K562 (cell line): ENCODE data around the gene ADARB2. TPM values are rescaled to one million over a fixed set of nuclear protein-coding genes. Genes with fewer than 3 reads are reported as not detected.

Experiments
- ATAC-seq: fragments of 200-7000 bp; cut with Tn5 transposase; 3 replicates; pipeline ENCODE4 v1.9.1; 2020; ENCODE audit warnings: moderate library complexity
- BruUV-seq: library from RNA; stranded (reverse); fragments of 400-500 nt; replicated peaks from 2 replicates; lab custom pipeline; 2021; lab: Mats Ljungman, UMichigan
- CTCF ChIA-PET: fragments of 300-600 bp; formaldehyde crosslinking; extraction: SDS; loops from one replicate; lab custom pipeline; 2021; ENCODE audit warnings: low intra/inter-chr PET ratio; lab: Yijun Ruan, JAX
- POLR2A ChIA-PET: fragments of 300-600, 350-650 bp; sonication (Branson Sonifier 250); formaldehyde crosslinking; extraction: SDS; loops from one replicate; lab custom pipeline; 2021; ENCODE audit warnings: antibody characterized with exemption, inconsistent platforms; lab: Yijun Ruan, JAX
- DNase-seq, 4 experiments: peaks; one replicate each; pipeline versions ENCODE4 v3.0.0 to v3.0.0-alpha.2; 2011 to 2018; ENCODE audit warnings: low spot score in 3 of 4, mixed read lengths in 3 of 4; ENCODE audit errors: extremely low read depth in 1 of 4
- FAIRE-seq: peaks from 2 replicates; lab custom pipeline; 2011; peaks lifted over from hg19 to GRCh38; lab: Jason Lieb, UNC
- H2AFZ ChIP-seq: 2 replicates; pipeline ENCODE4 v1.6.0; 2011; ENCODE audit warnings: low read depth, low read length, control low read depth, inconsistent platforms
- H3K27ac ChIP-seq: fragments of 200-600 bp; 3 replicates; pipeline ENCODE4 v1.8.0; 2011; ENCODE audit warnings: low read depth, mild to moderate bottlenecking, control low read depth, inconsistent platforms, low read length, moderate library complexity, mixed read lengths; ENCODE audit errors: extremely low read depth
- H3K27me3 ChIP-seq, 2 experiments: fragments of 300-600 bp in 1 of 2; 2 replicates in 1 of 2; 3 replicates in 1 of 2; pipeline versions ENCODE4 v1.6.0 to v1.8.0; 2011; ENCODE audit warnings: inconsistent platforms in 2 of 2, low read length in 2 of 2, mild to moderate bottlenecking in 1 of 2, mixed read lengths in 1 of 2, moderate library complexity in 1 of 2; ENCODE audit not compliant: control insufficient read depth in 2 of 2, insufficient read depth in 2 of 2
- H3K36me3 ChIP-seq: fragments of 300-600 bp; 3 replicates; pipeline ENCODE4 v1.8.0; 2011; ENCODE audit warnings: mild to moderate bottlenecking, low read length, inconsistent platforms; ENCODE audit not compliant: control insufficient read depth, insufficient read depth
- H3K4me1 ChIP-seq, 2 experiments: fragments of 200-600 bp in 1 of 2; replicated peaks in 1 of 2; 2 replicates in 1 of 2; 3 replicates in 1 of 2; pipeline versions ENCODE4 v1.5.1 to v1.8.0; 2011; ENCODE audit warnings: inconsistent platforms in 2 of 2, low read length in 2 of 2, mild to moderate bottlenecking in 1 of 2, mixed read lengths in 1 of 2, moderate library complexity in 1 of 2; ENCODE audit not compliant: control insufficient read depth in 2 of 2, insufficient read depth in 2 of 2
- H3K4me2 ChIP-seq: 2 replicates; pipeline ENCODE4 v1.6.1; 2011; ENCODE audit warnings: low read length, control low read depth, inconsistent platforms, mixed read lengths; ENCODE audit not compliant: insufficient read depth
- H3K4me3 ChIP-seq: fragments of 200-600 bp; sonication (generic), shearing (Covaris generic); 2 replicates; pipeline ENCODE4 v1.5.1; 2016; ENCODE audit warnings: control low read depth, inconsistent platforms
- H3K79me2 ChIP-seq: fragments of 200-600 bp; 3 replicates; pipeline ENCODE4 v1.8.0; 2011; ENCODE audit warnings: low read length, inconsistent platforms; ENCODE audit not compliant: control insufficient read depth, insufficient read depth
- H3K9ac ChIP-seq, 2 experiments: 2 replicates each; pipeline versions ENCODE4 v1.6.0 to v1.6.1; 2011; ENCODE audit warnings: low read depth in 2 of 2, low read length in 2 of 2, control low read depth in 1 of 2, inconsistent platforms in 1 of 2, mild to moderate bottlenecking in 1 of 2, mixed read lengths in 1 of 2; ENCODE audit not compliant: insufficient read depth in 1 of 2
- H3K9me1 ChIP-seq: one replicate; pipeline ENCODE4 v1.6.0; 2011; ENCODE audit warnings: inconsistent platforms, mild to moderate bottlenecking, low read length, moderate library complexity; ENCODE audit not compliant: control insufficient read depth, insufficient read depth
- H3K9me3 ChIP-seq: replicated peaks from 2 replicates; pipeline ENCODE4 v1.5.1; 2011; ENCODE audit warnings: low read depth, low read length, inconsistent platforms; ENCODE audit not compliant: control insufficient read depth, insufficient read depth
- H4K20me1 ChIP-seq: replicated peaks from 2 replicates; pipeline ENCODE4 v1.6.1; 2011; ENCODE audit warnings: low read length, inconsistent platforms, mixed read lengths; ENCODE audit not compliant: control insufficient read depth, insufficient read depth
- CHD2 ChIP-seq: IDR thresholded peaks from 2 replicates; pipeline ENCODE4 v1.6.1; 2011; ENCODE audit warnings: low read depth, low read length
- CHD4 ChIP-seq: fragments of 200-600 bp; sonication (generic); IDR thresholded peaks from 3 replicates; pipeline ENCODE4 v1.6.1; 2012; ENCODE audit warnings: low read depth, mild to moderate bottlenecking, mixed read lengths, low read length, inconsistent platforms; ENCODE audit not compliant: insufficient read depth, insufficient replicate concordance, poor library complexity, severe bottlenecking
- E2F4 ChIP-seq: sonication (generic); formaldehyde crosslinking; IDR thresholded peaks from 2 replicates; pipeline ENCODE4 v1.8.0; 2022; ENCODE audit warnings: mild to moderate bottlenecking, low read depth, missing genetic modification reagents
- ERF ChIP-seq: fragments of 450-650 bp; formaldehyde crosslinking; IDR thresholded peaks from 2 replicates; pipeline ENCODE4 v1.4.0; 2020; ENCODE audit warnings: mild to moderate bottlenecking, mixed read lengths
- ESRRB ChIP-seq: fragments of 250-450 bp; sonication (Bioruptor Pico); IDR thresholded peaks from 2 replicates; pipeline ENCODE4 v1.5.0; 2020; ENCODE audit warnings: mild to moderate bottlenecking, moderate library complexity, borderline replicate concordance
- FOXK1 ChIP-seq: sonication (generic); formaldehyde crosslinking; IDR thresholded peaks from 2 replicates; pipeline ENCODE4 v1.8.0; 2022; ENCODE audit warnings: missing genetic modification reagents, mild to moderate bottlenecking, borderline replicate concordance
- HNRNPLL ChIP-seq: fragments of 200-400 bp; formaldehyde crosslinking; IDR thresholded peaks from 2 replicates; pipeline ENCODE4 v1.6.1; 2017; ENCODE audit warnings: low read length, low read depth, mild to moderate bottlenecking; ENCODE audit not compliant: poor library complexity, severe bottlenecking
- KDM1A ChIP-seq, 2 experiments: fragments of 450-650 bp; IDR thresholded peaks; 2 replicates each; pipeline ENCODE4 v1.6.1; 2016; ENCODE audit warnings: mild to moderate bottlenecking in 2 of 2
- LARP7 ChIP-seq: fragments of 450-650 bp; IDR thresholded peaks from 2 replicates; pipeline ENCODE4 v1.6.1; 2016
- PCBP1 ChIP-seq: fragments of 200-400 bp; formaldehyde crosslinking; IDR thresholded peaks from 2 replicates; pipeline ENCODE4 v1.6.1; 2018; ENCODE audit warnings: mild to moderate bottlenecking, low read depth, low read length; ENCODE audit not compliant: poor library complexity, severe bottlenecking
- POLR3A ChIP-seq: IDR thresholded peaks from 2 replicates; pipeline ENCODE4 v1.6.1; 2011; ENCODE audit warnings: borderline replicate concordance, mild to moderate bottlenecking, moderate library complexity; ENCODE audit not compliant: insufficient read length, insufficient read depth; ENCODE audit errors: extremely low read depth
- PTTG1 ChIP-seq: fragments of 450-650 bp; IDR thresholded peaks from 2 replicates; pipeline ENCODE4 v1.6.1; 2016; ENCODE audit warnings: low read depth, mild to moderate bottlenecking, missing genetic modification characterization, missing compliant biosample characterization
- RBM14 ChIP-seq: fragments of 200-400 bp; formaldehyde crosslinking; IDR thresholded peaks from 2 replicates; pipeline ENCODE4 v1.6.1; 2018; ENCODE audit warnings: low read depth, mild to moderate bottlenecking, low read length, moderate library complexity, borderline replicate concordance; ENCODE audit not compliant: insufficient read depth
- RFX7 ChIP-seq: fragments of 250-450 bp; sonication (Bioruptor Pico); IDR thresholded peaks from 2 replicates; pipeline ENCODE4 v1.5.1; 2021; ENCODE audit warnings: mild to moderate bottlenecking
- TCF7L2 ChIP-seq: fragments of 150-350 bp; IDR thresholded peaks from 2 replicates; pipeline ENCODE4 v1.6.1; 2016; ENCODE audit warnings: low read depth, mild to moderate bottlenecking, low read length, moderate library complexity
- TCFL5 ChIP-seq: fragments of 250-450 bp; sonication (Bioruptor Pico); conservative IDR thresholded peaks from 2 replicates; pipeline ENCODE4 v1.6.1; 2021; ENCODE audit warnings: mild to moderate bottlenecking, moderate library complexity, matching md5 sums
- ZNF239 ChIP-seq: fragments of 250-450 bp; sonication (Bioruptor Pico); IDR thresholded peaks from 2 replicates; pipeline ENCODE4 v1.4.0; 2020; ENCODE audit warnings: mild to moderate bottlenecking
- ZNF263 ChIP-seq: sonication (generic); formaldehyde crosslinking; IDR thresholded peaks from 2 replicates; pipeline ENCODE4 v1.8.0; 2022; ENCODE audit warnings: mild to moderate bottlenecking, missing genetic modification reagents, borderline replicate concordance
- ZNF830 ChIP-seq: fragments of 250-450 bp; sonication (Bioruptor Pico); IDR thresholded peaks from 2 replicates; pipeline ENCODE4 v1.5.0; 2021; ENCODE audit warnings: mild to moderate bottlenecking
- WGBS: fragments of 100-300 bp; shearing (Covaris generic); methylation state at CpG from one replicate; pipeline ENCODE4 v1.1.6; 2016; ENCODE audit warnings: low coverage, mixed read lengths; ENCODE audit not compliant: insufficient coverage; ENCODE audit errors: missing lambda C conversion rate; 5-methylcytosine and 5-hydroxymethylcytosine counted together
- in situ Hi-C: fragments of 300-500 bp; cut with MboI; formaldehyde crosslinking; loops from 4 replicates; pipeline ENCODE4 v1.15.0; 2018; ENCODE audit warnings: inconsistent platforms, mixed read lengths
- intact Hi-C: fragments of 100-400 bp; cut with micrococcal nuclease; formaldehyde crosslinking; loops from 2 replicates; pipeline ENCODE4 v1.14.2; 2022
- polyA plus RNA-seq, 8 experiments: library from polyadenylated mRNA; depleted of rRNA in 4 of 8; stranded (reverse) in 5 of 8; unstranded in 3 of 8; fragments of >200 nt; fragmentation: Nextera tagmentation in 2 of 8; fragmentation: Illumina TruSeq in 1 of 8; extraction: Ambion mirVana in 2 of 8; extraction: Trizol in 1 of 8; gene quantifications; 2 replicates each; pipeline versions ENCODE4 v1.2.1 to v1.2.3, GENCODE V29; 2011 to 2014; ENCODE audit warnings: inconsistent platforms in 1 of 8, missing spikeins in 1 of 8
- total RNA-seq, 7 experiments: library from RNA; depleted of rRNA in 6 of 7; stranded (reverse); fragments of >200 nt in 6 of 7; fragmentation: Illumina TruSeq in 2 of 7; extraction: Trizol in 2 of 7; gene quantifications; 2 replicates each; pipeline versions ENCODE4 v1.2.1 to v1.2.3, GENCODE V29; 2011 to 2021; ENCODE audit warnings: low replicate concordance in 1 of 7

Gene ADARB2
- total and polyA plus RNA-seq, 9 of the 15 experiments (the other 6 are each of a cell fraction or from before 2014, with no cell fraction given), result not detected

- no peak for TF ChIP-seq ZNF263 (CRISPR knock-in tag)
- TF ChIP-seq RFX7, result no peak
- no peak for TF ChIP-seq FOXK1 (CRISPR knock-in tag)
- TF ChIP-seq HNRNPLL, result no peak
- no peak for TF ChIP-seq PCBP1
- no peak for TF ChIP-seq ERF (CRISPR knock-in tag)
Measured at GRCh38 chr10:1544929-1545328, 192.4 kb downstream of the ADARB2 start (continued).

GRCh38 chr10:1544209-1544673, 193.1 kb downstream of the ADARB2 start:
- Histone ChIP-seq H3K36me3 (no peaks in the 10 kb centered on the region), H3K9ac (no peak overlapping the region), H3K9me3 (no peaks in the 10 kb centered on the region), H4K20me1 (peaks cover 3% of the 10 kb centered on the region; the same call in 1 of the 2 replicates), H3K27ac (no peak overlapping the region), H3K4me1 (no peaks in the 10 kb centered on the region), H3K4me3 (no peak overlapping the region), H3K4me2 (no peak overlapping the region), H2AFZ (no peak overlapping the region), H3K79me2 (no peaks in the 10 kb centered on the region), H3K9me1 (no peaks in the 10 kb centered on the region), H3K27me3 (peaks cover 21 to 42% of the 10 kb centered on the region in 2 experiments; a peak in 4 of 5 replicates)
- ATAC-seq (no peak), FAIRE-seq (no peak), DNase-seq (no peak)
- no TSS peak for BruUV-seq
- intact Hi-C loops, result no loop called here
- in situ Hi-C loops, result no loop called here
- ChIA-PET POLR2A (no interaction called here), CTCF (no interaction called here)
- TF ChIP-seq CHD4 (no peak), E2F4 (CRISPR knock-in tag) (no peak), LARP7 (no peak), POLR3A (no peak), KDM1A (IDR thresholded peaks at IDR 0.05) (no peak), PTTG1 (tag) (no peak), TCF7L2 (no peak), TCFL5 (CRISPR knock-in tag) (no peak), ZNF830 (CRISPR knock-in tag) (no peak), ESRRB (CRISPR knock-in tag) (no peak), CHD2 (no peak), RBM14 (no peak), ZNF239 (no peak)
- 3% methylated on average over 12 of the region's 13 CpGs for WGBS
